ENCODE results near the gene MRPL20. TPM values are rescaled to one million over a fixed set of nuclear protein-coding genes. Genes with fewer than 3 reads are reported as not detected.

Gene MRPL20
- total RNA-seq, 4 donors from 2014 or later: 93.6 to 119 (median 109) TPM

- no peak overlapping the region for H3K27ac ChIP-seq
- peaks cover 44% of the 10 kb centered on the region for H3K4me1 ChIP-seq
- peaks cover 14% of the 10 kb centered on the region for H3K27me3 ChIP-seq
- WGBS: no CpG with 5 or more reads among the region's 12 CpGs
- H3K9me3 ChIP-seq: no peaks in the 10 kb centered on the region
- DNase-seq (ENCODE audit: low spot score in 2 of 2): no peak
- H3K4me3 ChIP-seq: no peak overlapping the region
- no peak for TF ChIP-seq POLR2A (IDR thresholded peaks at IDR 0.05)
- TF ChIP-seq, protein P1, sequence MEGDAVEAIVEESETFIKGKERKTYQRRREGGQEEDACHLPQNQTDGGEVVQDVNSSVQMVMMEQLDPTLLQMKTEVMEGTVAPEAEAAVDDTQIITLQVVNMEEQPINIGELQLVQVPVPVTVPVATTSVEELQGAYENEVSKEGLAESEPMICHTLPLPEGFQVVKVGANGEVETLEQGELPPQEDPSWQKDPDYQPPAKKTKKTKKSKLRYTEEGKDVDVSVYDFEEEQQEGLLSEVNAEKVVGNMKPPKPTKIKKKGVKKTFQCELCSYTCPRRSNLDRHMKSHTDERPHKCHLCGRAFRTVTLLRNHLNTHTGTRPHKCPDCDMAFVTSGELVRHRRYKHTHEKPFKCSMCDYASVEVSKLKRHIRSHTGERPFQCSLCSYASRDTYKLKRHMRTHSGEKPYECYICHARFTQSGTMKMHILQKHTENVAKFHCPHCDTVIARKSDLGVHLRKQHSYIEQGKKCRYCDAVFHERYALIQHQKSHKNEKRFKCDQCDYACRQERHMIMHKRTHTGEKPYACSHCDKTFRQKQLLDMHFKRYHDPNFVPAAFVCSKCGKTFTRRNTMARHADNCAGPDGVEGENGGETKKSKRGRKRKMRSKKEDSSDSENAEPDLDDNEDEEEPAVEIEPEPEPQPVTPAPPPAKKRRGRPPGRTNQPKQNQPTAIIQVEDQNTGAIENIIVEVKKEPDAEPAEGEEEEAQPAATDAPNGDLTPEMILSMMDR (IDR thresholded peaks at IDR 0.05): no peak
- no peak for TF ChIP-seq EP300 (IDR thresholded peaks at IDR 0.05)
- TF ChIP-seq POLR2AphosphoS5 (IDR thresholded peaks at IDR 0.05): no peak
- H3K36me3 ChIP-seq: no peaks in the 10 kb centered on the region
These were observed 18.3 kb upstream of the MRPL20 start for GRCh38 chr1:1425426-1425752.

DNA sequence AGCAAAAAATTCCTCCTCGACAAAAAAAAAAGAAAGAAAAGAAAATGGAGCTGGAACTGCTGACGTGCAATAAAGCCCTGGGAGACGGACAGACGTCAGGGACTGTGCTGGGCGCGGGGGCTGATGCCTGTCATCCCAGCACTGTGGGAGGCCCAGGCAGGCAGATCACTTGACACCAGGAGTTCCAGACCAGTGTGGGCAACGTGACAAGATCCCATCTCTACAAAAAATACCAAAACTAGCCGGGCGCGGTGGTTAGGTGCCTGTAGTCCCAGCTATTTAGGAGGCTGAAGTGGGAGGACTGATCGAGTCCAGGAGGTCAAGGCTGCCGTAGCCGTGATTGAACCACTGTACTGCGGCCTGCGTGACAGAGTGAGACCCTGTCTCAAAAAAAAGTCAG, 17.6 kb upstream of the MRPL20 start:
- Histone ChIP-seq H3K4me3 (no peak overlapping the region), H3K27me3 (peaks cover 14% of the 10 kb centered on the region), H3K9me3 (no peaks in the 10 kb centered on the region), H3K27ac (no peak overlapping the region), H3K4me1 (peaks cover 42% of the 10 kb centered on the region), H3K36me3 (no peaks in the 10 kb centered on the region)
- DNase-seq (ENCODE audit: low spot score in 2 of 2): no peak
- 79% methylated on average over 15 of the region's 15 CpGs for WGBS
- TF ChIP-seq POLR2AphosphoS5 (IDR thresholded peaks at IDR 0.05) (no peak), POLR2A (IDR thresholded peaks at IDR 0.05) (no peak), EP300 (IDR thresholded peaks at IDR 0.05) (no peak)
- TF ChIP-seq, protein P1 (IDR thresholded peaks at IDR 0.05): no peak

DNA sequence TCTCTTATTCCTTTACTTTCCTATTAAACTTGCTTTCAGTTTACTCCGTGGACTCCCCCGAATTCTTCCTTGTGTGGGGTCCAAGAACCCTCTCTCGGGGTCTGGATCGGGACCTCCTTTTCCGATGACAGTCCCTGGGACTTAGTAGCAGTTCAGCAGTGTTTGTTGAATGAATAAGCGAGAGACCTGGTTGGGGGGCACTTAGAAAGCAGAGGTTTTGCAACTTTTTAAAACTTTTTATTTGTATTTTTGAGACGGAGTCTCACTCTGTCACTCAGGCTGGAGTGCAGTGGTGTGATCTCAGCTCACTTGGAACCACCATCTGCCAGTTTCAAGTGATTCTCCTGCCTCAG, 16.1 kb upstream of the MRPL20 start:
- TF ChIP-seq, protein P1 (IDR thresholded peaks at IDR 0.05): no peak
- TF ChIP-seq POLR2AphosphoS5 (IDR thresholded peaks at IDR 0.05) (no peak), EP300 (IDR thresholded peaks at IDR 0.05) (no peak), POLR2A (IDR thresholded peaks at IDR 0.05) (no peak)

GRCh38 chr1:1422465-1423244, 15.6 kb upstream of the MRPL20 start:
- no peak overlapping the region for H3K27ac ChIP-seq
- 69% methylated on average over 17 of the region's 29 CpGs for WGBS

More for the DNA sequence above, 16.1 kb upstream of the MRPL20 start:
- no peak for DNase-seq (ENCODE audit: low spot score in 2 of 2)
- peaks cover 14% of the 10 kb centered on the region for H3K27me3 ChIP-seq
- no peaks in the 10 kb centered on the region for H3K36me3 ChIP-seq
- peaks cover 53% of the 10 kb centered on the region for H3K4me1 ChIP-seq
- no peak overlapping the region for H3K27ac ChIP-seq
- H3K4me3 ChIP-seq: no peak overlapping the region
- no peaks in the 10 kb centered on the region for H3K9me3 ChIP-seq
- 77% methylated on average over 7 of the region's 7 CpGs for WGBS

GRCh38 chr1:1421907-1422464, 14.9 kb upstream of the MRPL20 start:
- no peak for DNase-seq (ENCODE audit: low spot score in 2 of 2)
- H3K4me1 ChIP-seq: peaks cover 50% of the 10 kb centered on the region
- TF ChIP-seq, protein P1 (IDR thresholded peaks at IDR 0.05): no peak
- TF ChIP-seq POLR2A (IDR thresholded peaks at IDR 0.05) (no peak), EP300 (IDR thresholded peaks at IDR 0.05) (no peak), POLR2AphosphoS5 (IDR thresholded peaks at IDR 0.05) (no peak)
- no peaks in the 10 kb centered on the region for H3K9me3 ChIP-seq
- H3K27me3 ChIP-seq: peaks cover 8% of the 10 kb centered on the region
- H3K36me3 ChIP-seq: no peaks in the 10 kb centered on the region
- WGBS: 74% methylated on average over 7 of the region's 7 CpGs
- H3K27ac ChIP-seq: no peak overlapping the region
- H3K4me3 ChIP-seq: no peak overlapping the region

More at GRCh38 chr1:1422465-1423244, 15.6 kb upstream of the MRPL20 start:
- H3K27me3 ChIP-seq: peaks cover 14% of the 10 kb centered on the region
- no peak for DNase-seq (ENCODE audit: low spot score in 2 of 2)
- H3K9me3 ChIP-seq: no peaks in the 10 kb centered on the region
- TF ChIP-seq POLR2AphosphoS5 (IDR thresholded peaks at IDR 0.05): no peak
- TF ChIP-seq, protein P1 (IDR thresholded peaks at IDR 0.05): no peak
- no peak for TF ChIP-seq EP300 (IDR thresholded peaks at IDR 0.05)
- TF ChIP-seq POLR2A (IDR thresholded peaks at IDR 0.05): no peak
- H3K36me3 ChIP-seq: no peaks in the 10 kb centered on the region
- no peak overlapping the region for H3K4me3 ChIP-seq
- peaks cover 55% of the 10 kb centered on the region for H3K4me1 ChIP-seq

Data from suprapubic skin (tissue), 4 donors.